HepG2 (cell line): ENCODE measurements around the gene SDR9C7. TPM values are rescaled to one million over a fixed set of nuclear protein-coding genes. Genes with fewer than 3 reads are reported as not detected.

Source experiments
- ATAC-seq: fragments of 200-7000 bp; cut with Tn5 transposase; 3 replicates; pipeline ENCODE4 v1.9.1; 2020; ENCODE audit warnings: mild to moderate bottlenecking, moderate library complexity
- BruUV-seq: library from RNA; stranded (reverse); fragments of 400-500 nt; replicated peaks from 2 replicates; lab custom pipeline; 2021; lab: Mats Ljungman, UMichigan
- CTCF ChIA-PET: fragments of 300-600 bp; formaldehyde crosslinking; extraction: SDS; loops from one replicate; lab custom pipeline; 2021; ENCODE audit warnings: low total read pairs, inconsistent platforms, low intra/inter-chr PET ratio; lab: Yijun Ruan, JAX
- POLR2A ChIA-PET: fragments of 350-600 bp; sonication (Branson Sonifier 250); formaldehyde crosslinking; loops from one replicate; lab custom pipeline; 2020; ENCODE audit warnings: antibody characterized with exemption, inconsistent platforms; lab: Yijun Ruan, JAX
- DNase-seq: peaks from one replicate; pipeline ENCODE4 v3.0.0-alpha.2; 2015; ENCODE audit warnings: low spot score
- FAIRE-seq: peaks from 3 replicates; lab custom pipeline; 2011; peaks lifted over from hg19 to GRCh38; lab: Jason Lieb, UNC
- H2AFZ ChIP-seq: one replicate; pipeline ENCODE4 v1.6.1; 2011; ENCODE audit warnings: low read length, inconsistent platforms
- H3K27ac ChIP-seq: fragments of 300-600 bp; 3 replicates; pipeline ENCODE4 v1.8.0; 2011; ENCODE audit warnings: mixed run types, mild to moderate bottlenecking, mixed read lengths, low read length, inconsistent platforms; ENCODE audit not compliant: insufficient read depth; ENCODE audit errors: extremely low read length
- H3K27me3 ChIP-seq, 2 experiments: fragments of 200-600 bp in 1 of 2; 2 replicates in 1 of 2; 3 replicates in 1 of 2; pipeline versions ENCODE4 v1.6.0 to v1.8.0; 2011; ENCODE audit warnings: low read length in 2 of 2, mild to moderate bottlenecking in 2 of 2, moderate library complexity in 2 of 2, inconsistent platforms in 1 of 2; ENCODE audit not compliant: insufficient read depth in 2 of 2, control insufficient read depth in 1 of 2
- H3K36me3 ChIP-seq, 2 experiments: fragments of 200-600 bp in 1 of 2; replicated peaks in 1 of 2; 2 replicates in 1 of 2; 3 replicates in 1 of 2; pipeline versions ENCODE4 v1.5.1 to v1.8.0; 2011; ENCODE audit warnings: low read length in 2 of 2, inconsistent platforms in 1 of 2; ENCODE audit not compliant: insufficient read depth in 2 of 2, control insufficient read depth in 1 of 2
- H3K4me1 ChIP-seq: 2 replicates; pipeline ENCODE4 v1.5.1; 2012; ENCODE audit warnings: low read length, inconsistent platforms; ENCODE audit not compliant: insufficient read depth
- H3K4me2 ChIP-seq: 2 replicates; pipeline ENCODE4 v1.6.0; 2011; ENCODE audit warnings: low read depth, low read length, inconsistent platforms
- H3K4me3 ChIP-seq, 3 experiments: fragments of 200-600 bp in 1 of 3; sonication (generic), shearing (Covaris generic) in 1 of 3; replicated peaks in 1 of 3; 2 replicates each; pipeline ENCODE4 v1.5.1; 2011 to 2016; ENCODE audit warnings: low read length in 3 of 3, inconsistent platforms in 2 of 3, low read depth in 2 of 3, mild to moderate bottlenecking in 2 of 3, control low read depth in 1 of 3, mixed read lengths in 1 of 3; ENCODE audit not compliant: insufficient read depth in 1 of 3
- H3K79me2 ChIP-seq: one replicate; pipeline ENCODE4 v1.6.1; 2011; ENCODE audit warnings: low read length, inconsistent platforms; ENCODE audit not compliant: insufficient read depth
- H3K9ac ChIP-seq: 2 replicates; pipeline ENCODE4 v1.6.0; 2011; ENCODE audit warnings: mild to moderate bottlenecking, low read depth, low read length, inconsistent platforms; ENCODE audit not compliant: insufficient read depth
- H3K9me3 ChIP-seq: 2 replicates; pipeline ENCODE4 v1.5.1; 2012; ENCODE audit warnings: mild to moderate bottlenecking, low read length
- H4K20me1 ChIP-seq: 2 replicates; pipeline ENCODE4 v1.6.0; 2011; ENCODE audit warnings: inconsistent platforms, mild to moderate bottlenecking, low read length, moderate library complexity; ENCODE audit not compliant: insufficient read depth
- CEBPB ChIP-seq: IDR thresholded peaks from 2 replicates; pipeline ENCODE4 v1.6.1; 2011; ENCODE audit warnings: low read depth, low read length, improper control_type of control experiment, borderline replicate concordance
- DNMT3B ChIP-seq: conservative IDR thresholded peaks from 2 replicates; pipeline ENCODE4 v1.6.1; 2016; ENCODE audit warnings: missing biosample characterization, control low read depth
- EEA1 ChIP-seq: sonication (generic); formaldehyde crosslinking; IDR thresholded peaks from 2 replicates; pipeline ENCODE4 v1.5.1; 2020; ENCODE audit warnings: mild to moderate bottlenecking, missing genetic modification reagents, borderline replicate concordance
- IRF1 ChIP-seq: sonication (generic); formaldehyde crosslinking; IDR thresholded peaks from 2 replicates; pipeline ENCODE4 v1.4.0; 2020; ENCODE audit warnings: low read depth, mild to moderate bottlenecking, missing genetic modification reagents
- PLRG1 ChIP-seq: fragments of 450-650 bp; conservative IDR thresholded peaks from 2 replicates; pipeline ENCODE4 v1.6.1; 2016
- SOX6 ChIP-seq, 2 experiments: fragments of 450-650 bp in 1 of 2; sonication (generic) in 1 of 2; formaldehyde crosslinking in 1 of 2; IDR thresholded peaks; 2 replicates each; pipeline versions ENCODE4 v1.4.0 to v1.6.1; 2017 to 2020; ENCODE audit warnings: antibody characterized with exemption in 1 of 2, mild to moderate bottlenecking in 1 of 2, missing genetic modification reagents in 1 of 2
- TRIM22 ChIP-seq: fragments of 450-650 bp; IDR thresholded peaks from 2 replicates; pipeline ENCODE4 v1.6.1; 2017
- ZNF260 ChIP-seq: sonication (generic); formaldehyde crosslinking; IDR thresholded peaks from 2 replicates; pipeline ENCODE4 v1.4.0; 2020; ENCODE audit warnings: missing genetic modification reagents, low read depth, mild to moderate bottlenecking, borderline replicate concordance
- ZNF382 ChIP-seq: sonication (generic); formaldehyde crosslinking; IDR thresholded peaks from 2 replicates; pipeline ENCODE4 v1.5.0; 2020; ENCODE audit warnings: missing genetic modification reagents, mild to moderate bottlenecking, borderline replicate concordance
- WGBS: methylation state at CpG from one replicate; pipeline ENCODE4 v1.1.6; 2017; ENCODE audit warnings: low lambda C conversion rate; 5-methylcytosine and 5-hydroxymethylcytosine counted together
- in situ Hi-C: cut with HindIII; loops from 2 replicates; pipeline ENCODE4 v1.10.0; 2017; ENCODE audit warnings: low pct_unique_long_range_greater_than_20kb; ENCODE audit not compliant: extremely low pct_ligation_motif_present
- intact Hi-C: fragments of 100-400 bp; cut with micrococcal nuclease; formaldehyde crosslinking; loops from one replicate; pipeline ENCODE4 v1.10.0; 2022; ENCODE audit not compliant: unreplicated experiment
- polyA plus RNA-seq, 8 experiments: library from polyadenylated mRNA; depleted of rRNA in 3 of 8; stranded (reverse) in 7 of 8; unstranded in 1 of 8; fragments of >200 nt; fragmentation: Illumina TruSeq in 4 of 8; extraction: Trizol in 4 of 8; gene quantifications; 2 replicates each; pipeline versions ENCODE4 v1.2.1 to v1.2.3, GENCODE V29; 2011 to 2016; ENCODE audit warnings: low read depth in 4 of 8, missing spikeins in 1 of 8, mixed read lengths in 1 of 8; ENCODE audit not compliant: insufficient read depth in 1 of 8
- total RNA-seq, 5 experiments: library from RNA; depleted of rRNA; stranded (reverse); fragments of >200 nt; fragmentation: Illumina TruSeq; extraction: Trizol; gene quantifications; 2 replicates each; pipeline ENCODE4 v1.2.3, GENCODE V29; 2016; ENCODE audit warnings: low read depth in 1 of 5

SDR9C7 gene
- total and polyA plus RNA-seq, 2 of the 13 experiments (the other 11 are each of a cell fraction or from before 2014, with no cell fraction given): 0.04 TPM; not detected in 1

- Histone ChIP-seq H2AFZ (no peak overlapping the region), H3K4me2 (no peak overlapping the region), H3K27ac (no peak overlapping the region), H3K4me3 (no peak overlapping the region), H3K9ac (no peak overlapping the region), H4K20me1 (no peaks in the 10 kb centered on the region), H3K36me3 (no peaks in the 10 kb centered on the region), H3K9me3 (no peaks in the 10 kb centered on the region), H3K27me3 (no peaks in the 10 kb centered on the region; a peak in 2 of 5 replicates), H3K79me2 (no peaks in the 10 kb centered on the region), H3K4me1 (peaks cover 10% of the 10 kb centered on the region)
- 72% methylated on average over 4 of the region's 4 CpGs for WGBS
- no TSS peak for BruUV-seq
- in situ Hi-C loops: no loop called here
- FAIRE-seq (no peak), DNase-seq (no peak), ATAC-seq (no peak)
- POLR2A ChIA-PET: no interaction called here
- TF ChIP-seq ZNF260 (no peak), CEBPB (no peak), SOX6 (IDR thresholded peaks at IDR 0.05) (no peak), SOX6 (CRISPR knock-in tag; IDR thresholded peaks at IDR 0.05) (no peak), PLRG1 (no peak), DNMT3B (CRISPR knock-in tag) (no peak), EEA1 (CRISPR knock-in tag) (no peak), ZNF382 (CRISPR knock-in tag) (no peak), IRF1 (CRISPR knock-in tag) (no peak), TRIM22 (no peak)
- CTCF ChIA-PET: no interaction called here
- intact Hi-C loops: no loop called here
Measured at GRCh38 chr12:56927281-56927680, 6.9 kb downstream of the SDR9C7 start.
